NCI-H526 treated with DMSO at 0.1 percent for 48 hours (cell line): ENCODE results near the gene TOX3.

Experiments used
- DNase-seq: peaks from one replicate; lab custom pipeline; 2025; lab: John Stamatoyannopoulos, UW

The TOX3 gene

DNA sequence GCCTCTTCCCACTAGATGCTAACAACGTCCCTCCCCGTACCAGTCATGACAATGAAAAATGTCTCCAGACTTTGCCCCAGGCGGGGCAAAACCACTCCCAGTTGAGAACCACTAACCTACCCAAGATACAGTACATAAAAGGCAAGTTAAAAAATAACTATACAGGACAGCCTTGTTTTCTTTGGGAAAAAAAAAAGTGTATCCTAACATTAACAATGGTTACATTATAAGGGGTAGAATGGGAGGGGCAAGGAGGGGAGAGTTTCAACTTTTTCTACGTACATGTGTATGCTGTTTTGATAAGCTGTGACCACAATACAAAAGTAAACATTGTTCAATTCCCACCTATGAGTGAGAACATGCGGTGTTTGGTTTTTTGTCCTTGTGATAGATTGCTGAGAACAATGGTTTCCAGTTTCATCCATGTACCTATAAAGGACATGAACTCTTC, 94.9 kb downstream of the TOX3 start:
- DNase-seq: no peak

DNA sequence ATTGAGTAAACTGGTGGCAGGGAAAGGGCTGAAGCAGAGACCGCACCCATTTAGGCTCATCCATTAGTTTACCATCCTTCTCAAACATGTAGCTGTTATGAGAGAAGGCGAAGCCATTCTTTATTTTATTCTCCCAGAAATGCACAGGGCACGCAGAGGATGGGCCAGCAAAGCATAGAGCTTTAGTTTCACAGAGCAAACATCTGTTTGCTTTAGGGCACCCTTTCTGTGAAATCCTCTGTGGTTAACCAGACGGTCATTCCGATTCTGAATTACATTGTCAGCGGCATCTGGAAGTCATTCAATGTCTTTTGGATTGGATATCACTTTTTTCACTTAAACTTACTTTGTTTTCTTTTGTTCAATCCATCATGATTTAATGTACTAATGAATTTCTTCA, 96.0 kb downstream of the TOX3 start:
- no peak for DNase-seq

DNA sequence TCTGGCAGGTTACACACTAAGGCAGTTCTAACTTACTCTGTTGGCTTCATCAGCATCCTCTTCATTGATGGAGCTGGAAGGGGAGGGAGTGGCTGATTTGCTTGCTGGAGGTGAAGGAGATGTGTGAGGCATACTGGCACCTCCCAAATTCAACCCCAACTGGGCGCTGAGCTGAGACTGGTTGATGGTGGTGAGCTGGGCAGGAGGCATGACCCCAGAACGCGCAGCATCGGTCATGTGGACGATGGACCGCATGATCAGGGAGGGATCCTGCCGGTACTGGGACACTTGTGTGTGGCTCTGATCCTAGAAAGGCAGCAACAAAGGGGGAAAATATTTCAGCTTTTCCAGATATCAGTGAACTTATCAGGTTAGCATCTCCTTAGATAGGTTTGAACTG, 96.7 kb downstream of the TOX3 start:
- DNase-seq: no peak

DNA sequence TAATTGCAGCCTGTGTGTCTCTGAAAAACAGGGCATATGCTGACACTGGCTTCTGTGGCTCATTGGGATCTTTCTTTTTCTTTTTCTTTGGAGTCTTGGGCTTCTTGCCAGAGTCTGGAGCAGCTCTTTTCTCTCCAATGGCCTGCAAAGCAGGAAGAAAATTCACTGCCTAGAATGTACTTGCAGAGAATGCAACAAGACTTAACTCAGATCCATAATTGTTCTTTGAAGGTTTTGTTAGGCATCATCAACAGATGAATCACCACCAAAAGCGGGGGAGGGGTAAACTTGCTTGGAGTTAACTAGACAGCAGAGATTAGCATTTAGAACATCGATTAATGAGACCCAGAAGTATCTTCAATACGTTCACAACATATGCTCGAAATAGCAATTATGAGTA, 100.9 kb downstream of the TOX3 start:
- no peak for DNase-seq

DNA sequence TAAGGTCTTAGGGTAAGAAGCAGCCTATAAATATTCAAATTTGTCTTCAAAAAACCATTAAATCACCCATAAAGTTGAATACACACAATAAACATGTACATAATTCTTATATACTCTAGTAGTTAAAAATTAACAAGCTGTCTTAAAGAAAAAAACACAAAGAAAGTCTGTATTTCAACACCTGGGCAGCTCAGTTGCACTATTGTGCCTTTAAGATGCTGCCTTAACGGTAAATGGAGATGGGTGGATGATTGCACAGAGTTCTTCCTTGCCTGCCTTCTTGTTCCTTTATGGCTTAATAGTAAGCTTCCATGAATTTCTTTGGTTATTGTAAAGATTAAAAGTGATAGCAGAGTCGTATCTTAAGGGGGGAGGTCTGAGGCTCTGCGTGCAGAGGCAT, 105.1 kb downstream of the TOX3 start:
- no peak for DNase-seq

DNA sequence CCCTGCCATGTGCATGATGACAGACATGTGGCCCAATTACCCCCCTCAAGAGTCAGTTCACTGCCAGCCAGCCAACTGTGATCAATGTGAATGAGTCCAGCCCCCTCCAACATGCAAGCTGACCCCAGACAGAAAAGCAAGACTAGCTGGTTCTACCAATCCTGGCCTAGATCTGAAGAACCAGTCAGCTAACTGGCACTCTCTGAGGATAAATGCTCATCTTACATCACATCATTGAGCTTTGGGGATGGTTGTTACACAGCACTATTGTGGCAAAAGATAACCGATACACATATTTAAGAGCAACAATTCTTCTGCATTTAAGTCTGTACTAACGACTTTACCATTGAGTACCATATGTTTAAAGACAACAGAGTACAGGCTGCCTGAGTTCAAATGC, 106.7 kb downstream of the TOX3 start:
- DNase-seq: no peak

DNA sequence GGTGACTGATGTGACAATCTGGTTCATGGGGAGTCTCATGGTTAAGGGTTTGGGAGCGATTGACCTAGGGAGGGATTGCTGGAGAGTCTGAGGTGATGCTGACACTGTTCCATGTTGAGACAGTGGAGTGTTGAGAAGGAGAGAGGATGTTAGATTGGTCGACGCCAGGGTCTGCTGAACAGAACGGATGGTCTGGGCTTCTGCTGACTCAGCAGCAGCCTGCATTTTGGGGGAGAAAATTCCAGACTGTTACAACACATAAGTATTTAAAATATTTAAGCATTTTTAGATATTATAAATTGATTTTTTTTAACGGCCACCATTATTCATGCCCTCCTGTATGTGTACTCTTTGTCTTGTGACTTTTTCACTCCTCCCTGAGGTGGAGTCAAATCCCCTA, 107.2 kb downstream of the TOX3 start:
- DNase-seq: no peak

DNA sequence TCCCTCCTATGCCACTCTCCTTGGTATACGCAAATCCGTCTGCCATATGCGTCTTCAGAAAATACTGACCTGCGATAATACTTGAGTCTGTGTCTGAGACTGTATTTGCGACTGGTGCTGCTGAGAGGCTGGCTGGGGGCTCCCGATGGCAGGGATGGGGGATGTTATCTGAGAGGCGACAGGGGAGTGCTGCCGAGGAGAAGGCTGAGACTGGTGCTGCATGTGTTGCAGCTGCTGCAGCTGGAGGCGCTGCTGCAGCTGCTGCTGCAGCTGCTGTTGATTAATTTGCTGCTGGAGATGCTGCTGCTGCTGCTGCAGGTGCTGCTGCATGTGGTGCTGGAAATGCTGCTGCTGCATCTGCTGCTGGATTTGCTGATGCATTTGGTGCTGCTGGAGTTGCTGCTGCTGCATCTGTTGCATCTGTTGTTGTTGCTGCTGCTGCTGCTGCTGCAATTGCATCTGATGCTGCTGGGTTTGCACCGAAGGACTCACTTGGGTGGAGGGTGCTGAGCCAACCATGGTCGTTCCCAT, 107.7 kb downstream of the TOX3 start:
- DNase-seq: no peak

DNA sequence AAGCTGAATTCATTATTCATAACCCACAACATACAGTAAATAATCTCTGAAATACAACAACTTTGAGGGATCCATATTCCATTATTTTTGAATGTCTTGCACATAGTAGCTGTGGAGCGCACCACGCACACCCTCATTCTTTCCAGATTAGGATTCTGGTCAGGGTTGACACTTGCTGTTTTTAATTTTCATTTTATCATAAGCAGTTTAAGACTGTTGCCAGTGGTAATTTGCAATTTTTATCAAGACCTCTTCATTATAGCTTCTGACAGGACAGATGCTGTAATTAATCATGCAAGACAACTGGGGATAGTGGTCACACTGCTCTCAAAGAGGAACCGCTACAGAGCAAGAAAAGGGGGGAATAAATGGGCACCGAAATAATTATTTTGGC, 109.7 kb downstream of the TOX3 start:
- no peak for DNase-seq

DNA sequence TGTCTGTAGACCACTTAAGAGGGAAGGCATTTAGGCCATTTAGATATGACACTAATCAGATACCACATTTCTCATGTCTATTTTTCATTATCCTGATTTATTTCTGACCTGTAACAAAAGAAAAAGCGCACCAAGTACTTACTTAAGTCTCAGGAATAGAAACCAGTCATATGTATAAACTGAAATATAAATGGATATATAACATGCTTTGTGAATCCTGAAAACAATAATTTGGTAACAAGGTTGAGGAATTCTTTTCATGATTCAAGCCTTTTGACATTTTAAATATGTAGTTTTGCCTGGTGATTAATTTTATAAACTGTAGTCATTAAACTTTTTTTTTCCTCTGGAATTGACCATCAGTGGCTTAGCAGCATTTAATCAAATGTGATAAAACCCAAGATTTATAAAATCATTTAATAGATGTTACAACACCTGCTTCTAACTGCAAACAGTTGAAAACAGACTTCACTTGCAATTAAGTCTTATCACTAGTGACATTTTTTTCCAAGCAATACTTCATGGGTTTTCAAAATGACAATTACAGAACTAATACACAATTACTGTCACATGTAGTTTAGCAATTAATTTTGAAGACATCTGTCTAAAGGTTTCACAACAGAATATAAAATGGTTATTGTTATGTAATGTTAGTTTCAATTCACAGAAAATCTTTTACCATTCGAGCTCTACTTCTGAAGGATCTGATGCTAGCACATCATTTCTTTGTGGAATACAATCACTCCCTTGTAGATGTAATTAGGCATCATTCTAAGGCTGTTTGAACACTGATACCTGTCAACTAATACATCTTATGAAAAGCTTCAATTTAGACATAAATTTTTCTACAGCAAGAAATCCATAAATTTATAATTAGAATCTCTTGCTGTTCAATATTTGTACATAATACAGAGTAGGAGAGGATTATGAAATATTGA, 110.3 kb downstream of the TOX3 start:
- no peak for DNase-seq

DNA sequence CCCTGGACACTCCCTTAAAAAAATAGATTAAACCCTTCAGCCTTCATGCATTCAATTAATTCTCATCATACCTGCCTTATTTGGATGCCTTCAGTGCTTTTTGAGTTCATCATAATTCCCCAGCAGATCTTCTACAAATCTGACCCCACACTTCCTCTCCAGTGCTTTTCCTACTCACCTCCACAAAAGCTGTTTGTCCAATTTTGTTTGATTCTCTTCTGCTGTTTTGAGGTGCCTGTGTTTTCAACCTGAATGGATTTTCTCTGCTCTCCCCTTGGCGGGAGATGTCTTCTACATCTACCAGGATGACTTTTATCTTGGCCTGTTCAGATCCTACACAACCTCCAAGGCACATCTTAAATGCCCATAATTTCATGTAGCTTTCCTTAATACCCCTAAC, 112.7 kb downstream of the TOX3 start:
- DNase-seq: no peak

DNA sequence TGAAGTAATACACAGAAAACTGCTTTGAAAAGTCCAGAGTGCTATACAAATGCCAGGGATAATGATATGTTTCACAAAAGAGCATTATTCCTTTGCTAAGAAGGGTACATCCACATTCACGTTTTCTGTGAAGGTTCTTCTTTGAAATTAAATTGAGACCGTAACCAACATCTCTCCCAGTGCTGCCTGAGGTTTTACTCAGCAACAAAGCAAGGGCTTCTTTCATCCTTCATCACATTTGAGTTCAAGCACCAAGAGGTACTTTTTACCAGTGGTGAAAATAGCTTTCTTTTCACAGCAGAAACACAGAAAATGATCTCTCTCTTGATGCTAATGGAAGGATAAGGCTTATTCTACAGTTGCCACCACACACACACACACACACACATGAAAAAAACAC, 113.3 kb downstream of the TOX3 start:
- DNase-seq: no peak

DNA sequence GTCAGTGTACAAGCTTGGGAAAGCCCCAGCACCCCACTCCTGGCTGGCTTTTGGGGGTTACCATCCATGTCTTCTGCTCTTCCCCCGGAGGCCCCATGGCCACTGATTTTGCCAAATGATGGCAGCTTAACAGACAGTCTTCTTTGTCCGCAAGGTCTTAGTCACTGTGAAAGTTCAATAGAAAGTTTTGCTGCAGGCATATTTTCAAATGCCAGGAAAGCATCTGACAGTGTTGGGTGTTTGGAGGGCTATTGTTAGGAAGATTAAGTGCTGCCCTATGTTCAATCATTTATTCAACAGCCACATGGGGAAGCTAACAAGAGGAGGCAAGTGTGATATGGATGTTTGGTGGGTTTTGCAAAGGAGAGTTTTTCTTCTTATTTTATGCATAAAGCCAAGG, 122.4 kb downstream of the TOX3 start:
- no peak for DNase-seq

DNA sequence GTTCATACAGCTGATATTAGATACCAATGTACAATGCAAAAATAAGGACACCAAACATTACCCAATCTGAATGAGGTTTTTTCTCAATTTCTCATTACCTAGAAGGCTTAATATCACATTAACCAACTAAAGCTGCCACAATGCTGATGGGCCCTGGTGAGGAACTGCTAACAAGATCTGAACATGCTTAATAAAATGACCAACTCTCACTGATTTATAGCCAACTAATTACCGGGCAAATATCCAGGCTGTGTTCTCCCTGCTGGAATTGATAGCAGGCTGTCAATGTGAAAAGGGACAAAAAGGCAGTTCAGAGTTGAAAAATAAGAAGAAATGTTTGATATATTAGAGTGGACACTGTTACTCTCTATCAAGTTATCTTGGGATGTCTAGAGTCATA, 124.6 kb downstream of the TOX3 start:
- no peak for DNase-seq

DNA sequence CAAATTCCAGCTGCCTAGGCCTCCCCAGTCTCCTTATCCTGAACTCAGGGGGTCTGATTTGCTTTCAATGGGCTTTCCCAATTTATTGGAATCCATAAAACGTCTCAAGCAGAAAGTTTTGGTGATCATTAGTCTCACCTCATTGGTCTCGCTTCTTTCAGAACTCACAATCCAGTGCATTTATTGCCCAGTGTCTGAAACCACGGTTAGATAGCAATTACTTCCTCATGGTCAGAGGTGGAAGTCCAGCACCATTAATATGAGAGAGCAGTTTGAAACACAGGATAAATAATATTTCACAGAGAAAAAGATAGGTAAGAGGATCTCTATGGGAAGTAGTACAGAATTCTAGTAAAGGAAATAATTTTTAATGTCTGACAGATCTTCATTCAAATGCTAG, 128.7 kb downstream of the TOX3 start:
- no peak for DNase-seq

DNA sequence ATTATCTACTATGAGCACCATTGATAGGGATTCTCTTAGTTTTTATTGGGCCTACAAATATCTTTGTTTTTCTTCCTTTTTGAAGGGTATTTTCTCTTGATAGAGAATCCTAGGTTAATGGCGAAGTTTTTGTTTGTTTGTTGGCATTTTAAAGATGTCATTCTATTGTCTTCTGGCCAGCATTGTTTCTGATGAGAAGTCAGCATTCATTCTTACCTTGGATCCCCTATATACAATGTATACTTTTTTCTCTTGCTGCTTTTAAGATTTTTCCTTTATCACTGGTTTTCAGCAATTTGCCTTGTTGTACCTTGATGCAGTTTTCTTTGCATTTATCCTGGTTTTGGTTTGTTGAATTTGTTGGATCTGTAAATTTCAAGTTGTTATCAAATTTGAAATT, 130.1 kb downstream of the TOX3 start:
- DNase-seq: no peak

DNA sequence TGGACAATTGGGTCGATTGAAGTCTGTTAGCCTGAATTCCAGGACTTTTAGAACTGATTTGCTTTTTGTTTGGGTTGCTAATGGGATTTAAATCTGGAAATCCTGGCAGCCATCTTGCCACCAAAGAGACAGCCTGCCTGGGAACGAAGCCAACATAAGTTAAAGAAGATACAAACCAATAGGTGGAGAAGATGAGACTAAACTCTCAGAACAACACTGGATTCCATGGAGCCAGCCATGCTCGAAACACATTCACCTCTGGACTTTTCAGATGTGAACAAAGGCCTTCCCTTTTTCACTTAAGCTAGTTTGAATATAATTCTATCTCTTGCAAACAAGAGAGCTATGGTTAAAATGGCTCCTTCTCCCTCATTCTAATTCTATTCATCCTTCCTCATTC, 135.9 kb downstream of the TOX3 start:
- DNase-seq: no peak

DNA sequence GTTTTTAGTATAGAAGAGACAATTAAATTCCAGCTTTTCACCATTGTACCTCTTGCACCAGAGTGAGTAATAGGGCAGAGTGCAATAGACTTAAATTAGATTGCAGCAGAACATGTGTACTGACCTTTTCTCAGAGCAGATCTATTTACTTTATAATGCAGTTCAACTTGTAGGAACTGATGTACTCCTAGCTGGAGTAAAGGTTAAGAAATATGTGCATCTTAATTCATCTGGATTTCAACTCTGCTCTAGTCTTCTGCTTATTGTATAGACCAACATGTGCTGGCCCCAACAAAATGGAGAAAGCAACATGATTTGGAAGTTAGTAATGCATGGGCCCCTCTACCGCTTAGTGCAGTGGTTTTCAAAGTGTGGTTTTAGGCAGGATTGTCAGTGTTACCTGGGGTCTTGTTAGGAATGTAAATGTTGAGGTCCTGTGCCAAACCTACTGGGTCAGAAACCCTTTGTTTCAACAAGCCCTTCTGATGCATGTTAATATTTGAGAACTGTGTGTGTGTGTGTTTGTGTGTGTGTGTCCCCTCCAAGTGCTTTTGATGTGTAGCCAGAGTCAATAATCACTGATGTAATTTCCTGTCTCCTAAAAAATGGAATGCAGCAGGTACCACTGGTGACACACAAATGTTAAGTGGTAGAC, 138.6 kb downstream of the TOX3 start:
- no peak for DNase-seq

DNA sequence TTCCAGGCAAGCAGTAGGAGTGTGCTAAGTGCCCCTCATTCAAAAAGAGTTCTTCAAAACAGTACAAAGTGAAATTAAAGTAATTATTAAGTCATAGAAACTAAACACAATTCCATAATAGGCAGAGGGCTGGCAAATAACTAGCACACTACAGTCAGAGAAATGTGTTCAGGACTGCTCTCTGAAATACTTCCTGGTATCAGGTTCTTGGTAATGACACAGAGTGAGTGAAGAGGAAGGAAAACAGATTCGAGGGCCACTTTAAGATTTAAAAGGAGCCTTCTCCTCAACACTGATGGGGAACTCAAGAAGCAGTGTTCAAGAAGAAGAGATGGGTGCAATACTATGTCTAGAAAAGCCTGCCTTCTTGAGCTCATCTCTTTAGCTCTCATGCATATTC, 139.2 kb downstream of the TOX3 start:
- no peak for DNase-seq

DNA sequence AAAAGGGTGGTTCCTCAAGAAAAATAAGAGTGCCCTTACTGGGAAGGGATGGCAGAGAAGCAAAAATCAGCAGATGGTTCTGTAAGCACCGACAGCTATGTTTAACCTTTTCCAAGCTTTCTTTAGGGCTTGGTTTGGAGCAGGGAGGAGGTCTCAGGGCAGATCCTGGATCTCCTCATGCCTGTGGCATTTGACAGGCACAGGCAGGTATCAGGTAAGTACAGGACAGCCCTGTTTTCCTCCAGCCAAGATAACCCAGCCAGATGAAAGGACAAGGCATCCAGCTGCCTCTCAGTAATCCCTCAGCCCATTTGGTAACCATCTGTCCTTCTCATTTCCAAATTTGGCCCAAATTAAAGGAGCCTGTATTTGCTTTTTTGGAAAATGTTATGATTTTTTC, 141.5 kb downstream of the TOX3 start:
- no peak for DNase-seq

DNA sequence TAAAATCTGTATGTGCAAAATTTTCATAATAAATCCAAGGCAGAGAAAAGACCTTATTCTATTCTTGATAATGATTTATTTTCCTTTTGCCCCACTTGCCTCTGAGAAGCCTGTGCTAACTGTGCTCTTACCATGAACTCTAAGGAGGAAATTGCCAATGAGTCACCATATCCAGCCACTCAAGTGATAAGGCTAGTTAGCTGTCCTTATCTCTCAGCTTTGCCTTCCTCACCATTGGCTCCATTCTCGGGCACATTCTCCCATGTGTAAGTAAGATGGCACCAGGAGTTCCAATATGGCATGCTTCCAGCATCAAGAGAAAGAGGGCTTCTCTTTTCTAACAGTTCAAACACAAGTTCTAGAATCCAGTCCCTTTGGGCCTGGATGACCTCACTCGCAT, 142.4 kb downstream of the TOX3 start:
- DNase-seq: no peak

DNA sequence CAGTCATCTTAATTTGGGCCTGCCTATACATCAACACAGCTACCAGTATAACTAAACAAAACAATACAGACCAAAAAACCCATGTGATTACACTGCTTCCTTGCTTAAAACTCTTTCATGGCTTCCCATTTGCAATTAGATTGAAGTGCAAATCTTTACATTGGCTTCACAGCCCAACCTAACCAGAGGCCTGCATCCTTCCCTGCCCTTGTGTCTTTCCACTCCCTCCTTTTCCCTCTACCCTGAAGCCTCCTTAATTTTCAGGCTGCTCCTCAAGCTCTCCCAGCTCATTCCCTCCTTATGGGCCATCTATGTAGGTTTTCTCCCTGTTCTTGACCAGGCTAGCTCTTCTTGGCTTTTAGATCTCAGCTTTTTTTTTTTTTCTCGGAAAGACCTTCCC, 147.8 kb downstream of the TOX3 start:
- DNase-seq: no peak

DNA sequence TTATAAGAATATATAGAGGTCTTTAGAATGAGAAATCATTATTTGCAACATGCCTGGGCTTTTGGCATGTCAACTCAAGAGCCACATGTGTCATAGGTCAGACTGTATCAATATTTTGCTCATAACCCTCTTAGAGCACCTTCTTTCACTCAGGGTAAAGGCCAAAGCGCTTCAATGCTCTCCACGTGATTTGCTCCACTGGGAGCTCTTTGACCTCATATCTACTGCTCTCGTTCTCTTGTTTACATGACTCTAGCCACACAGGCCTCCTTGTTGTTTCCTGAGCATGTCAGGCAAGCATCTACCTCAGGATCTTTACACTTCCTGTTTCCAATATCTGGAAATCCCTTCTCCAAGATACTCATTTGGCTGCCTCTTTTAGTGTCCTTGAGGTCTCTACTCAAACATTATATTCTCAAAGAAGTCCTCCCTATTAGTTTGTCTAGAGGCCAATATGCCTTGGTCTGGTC, 148.4 kb downstream of the TOX3 start:
- DNase-seq: no peak
